ENCODE results near the gene ATP8A2. TPM values are rescaled to one million over a fixed set of nuclear protein-coding genes. Genes with fewer than 3 reads are reported as not detected.
A peak's percentile ranks its signal among the peaks of the same experiment; 100 is the strongest.
"Not testable (repeated sequence)": the region's sequence is repeated elsewhere in the genome, so short reads cannot be mapped to it uniquely, and the experiment has no call there.

Gene ATP8A2
- total and polyA plus RNA-seq, 2 donors = 1.1 to 1.5 TPM

DNA sequence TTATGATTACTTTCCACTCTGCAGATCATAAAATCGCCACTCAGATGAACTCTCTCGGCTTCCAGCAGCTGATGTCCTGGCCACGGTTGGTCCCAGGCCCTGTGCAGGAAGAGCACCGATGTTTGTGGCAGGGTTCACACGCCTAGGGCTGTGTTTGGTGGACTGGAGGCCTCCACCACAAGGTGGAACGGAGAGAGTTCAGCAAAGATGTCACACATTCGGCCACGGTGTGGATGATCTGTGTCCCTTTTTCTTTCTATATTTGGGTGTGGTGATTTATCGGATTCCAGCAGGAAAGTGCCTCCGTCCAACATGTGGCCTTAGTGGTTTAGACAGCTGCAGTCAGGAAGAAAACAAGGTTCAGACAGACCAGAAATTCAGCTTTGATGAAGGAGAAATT is 680.6 kb downstream of the ATP8A2 start:
- 67% methylated on average over 10 of the region's 10 CpGs for WGBS
- Histone ChIP-seq H3K27me3 (ENCODE audit: control insufficient read depth in 2 of 2, insufficient read depth in 1 of 2, low read length in 1 of 2) (peaks cover 39 to 63% of the 10 kb centered on the region in 2 donors), H3K27ac (ENCODE audit: low read depth in 1 of 2, low read length in 1 of 2) (no peak overlapping the region), H3K36me3 (ENCODE audit: control insufficient read depth in 2 of 2, insufficient read depth in 2 of 2, low read length in 1 of 2) (no peaks in the 10 kb centered on the region), H3K4me1 (ENCODE audit: control insufficient read depth in 2 of 2, insufficient read depth in 2 of 2, low read length in 2 of 2) (peaks cover 0 to 16% of the 10 kb centered on the region in 2 donors), H3K4me3 (ENCODE audit: low read length in 2 of 2) (no peak overlapping the region), H3K9me3 (ENCODE audit: control insufficient read depth in 2 of 2, insufficient read depth in 1 of 2, low read length in 1 of 2) (no peaks in the 10 kb centered on the region)
- no peak for DNase-seq (ENCODE audit: low read depth in 6 of 9, low spot score in 9 of 9)

DNA sequence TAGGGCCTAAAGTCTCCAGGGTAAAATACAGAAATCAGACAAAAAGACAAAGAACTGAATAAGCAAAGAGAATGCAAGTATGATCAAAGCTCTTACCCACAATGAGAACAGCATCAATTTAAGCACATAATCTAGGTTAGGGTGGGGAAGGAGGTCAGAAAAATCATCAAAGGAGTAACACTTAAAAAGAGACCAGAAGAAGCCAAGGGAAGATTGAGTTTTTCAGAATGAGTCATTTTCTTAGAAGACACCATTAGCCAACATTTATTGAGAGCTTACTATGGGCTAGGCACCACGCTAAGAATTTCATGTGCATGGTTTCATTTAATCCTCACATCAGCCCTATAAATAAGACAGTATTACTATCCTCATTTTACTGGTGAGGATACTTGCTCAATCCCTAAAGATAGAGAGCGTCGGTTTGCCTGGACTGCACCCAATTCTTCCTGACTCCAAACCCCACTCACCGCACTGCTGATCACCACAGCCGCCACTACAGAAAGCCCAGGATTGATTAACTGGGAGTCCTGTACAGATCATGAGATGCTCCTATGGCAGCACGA is 681.7 kb downstream of the ATP8A2 start:
- DNase-seq (ENCODE audit: low read depth in 6 of 9, low spot score in 9 of 9) = no peak
- no peak overlapping the region for H3K27ac ChIP-seq (ENCODE audit: low read depth in 1 of 2, low read length in 1 of 2)
- no peaks in the 10 kb centered on the region for H3K36me3 ChIP-seq (ENCODE audit: control insufficient read depth in 2 of 2, insufficient read depth in 2 of 2, low read length in 1 of 2)
- peaks cover 0 to 16% of the 10 kb centered on the region in 2 donors for H3K4me1 ChIP-seq (ENCODE audit: control insufficient read depth in 2 of 2, insufficient read depth in 2 of 2, low read length in 2 of 2)
- no peak overlapping the region for H3K4me3 ChIP-seq (ENCODE audit: low read length in 2 of 2)
- H3K27me3 ChIP-seq (ENCODE audit: control insufficient read depth in 2 of 2, insufficient read depth in 1 of 2, low read length in 1 of 2) = peaks cover 35 to 52% of the 10 kb centered on the region in 2 donors
- 85% methylated on average over 6 of the region's 6 CpGs for WGBS
- H3K9me3 ChIP-seq (ENCODE audit: control insufficient read depth in 2 of 2, insufficient read depth in 1 of 2, low read length in 1 of 2) = no peaks in the 10 kb centered on the region

DNA sequence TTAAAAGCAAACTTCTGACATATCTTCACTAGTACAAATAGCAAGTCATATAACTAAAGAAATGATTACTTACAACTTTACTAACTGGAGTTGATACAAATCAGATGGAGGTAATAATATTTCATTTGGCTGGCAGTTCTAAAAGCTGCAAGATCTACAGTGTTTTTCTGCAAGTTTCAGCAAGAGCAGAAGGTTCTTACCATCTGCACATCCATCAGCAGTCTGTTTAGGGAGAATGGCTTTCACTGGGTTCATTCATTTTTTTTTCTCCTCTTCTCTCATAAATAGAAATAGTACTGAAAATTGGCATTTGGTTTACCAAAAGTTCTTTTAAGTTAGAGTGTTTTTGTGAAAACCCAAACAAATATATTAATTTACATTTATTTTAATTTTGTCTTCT is 683.1 kb downstream of the ATP8A2 start:
- no peaks in the 10 kb centered on the region for H3K9me3 ChIP-seq (ENCODE audit: control insufficient read depth in 2 of 2, insufficient read depth in 1 of 2, low read length in 1 of 2)
- H3K4me1 ChIP-seq (ENCODE audit: control insufficient read depth in 2 of 2, insufficient read depth in 2 of 2, low read length in 2 of 2) = peaks cover 0 to 12% of the 10 kb centered on the region in 2 donors
- no peak overlapping the region for H3K27ac ChIP-seq (ENCODE audit: low read depth in 1 of 2, low read length in 1 of 2)
- no peak overlapping the region for H3K4me3 ChIP-seq (ENCODE audit: low read length in 2 of 2)
- H3K36me3 ChIP-seq (ENCODE audit: control insufficient read depth in 2 of 2, insufficient read depth in 2 of 2, low read length in 1 of 2) = no peaks in the 10 kb centered on the region
- DNase-seq (ENCODE audit: low read depth in 6 of 9, low spot score in 9 of 9) = no peak
- H3K27me3 ChIP-seq (ENCODE audit: control insufficient read depth in 2 of 2, insufficient read depth in 1 of 2, low read length in 1 of 2) = peaks cover 22 to 38% of the 10 kb centered on the region in 2 donors

DNA sequence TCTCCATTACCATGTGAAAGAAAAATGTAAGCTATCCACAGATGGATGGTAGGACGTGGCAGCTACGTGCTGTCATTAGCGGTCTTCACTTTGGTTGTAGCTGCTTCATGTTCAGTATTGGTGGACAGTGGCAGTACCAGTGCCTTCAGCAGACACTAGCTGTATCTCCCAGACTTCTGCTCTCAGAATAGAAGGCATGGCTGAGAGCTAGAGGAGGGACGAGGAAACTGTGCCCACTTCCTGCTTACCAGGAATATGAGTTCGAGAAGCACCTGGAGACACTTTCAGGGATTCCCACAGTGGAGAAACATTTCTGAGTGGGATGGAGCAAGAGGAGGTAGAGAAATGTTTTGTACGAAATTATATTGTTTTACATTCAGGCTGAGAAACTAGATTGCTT is 686.9 kb downstream of the ATP8A2 start:
- Histone ChIP-seq H3K4me1 (ENCODE audit: control insufficient read depth in 2 of 2, insufficient read depth in 2 of 2, low read length in 2 of 2) (peaks cover 0 to 3% of the 10 kb centered on the region in 2 donors), H3K27ac (ENCODE audit: low read depth in 1 of 2, low read length in 1 of 2) (no peak overlapping the region), H3K4me3 (ENCODE audit: low read length in 2 of 2) (no peak overlapping the region), H3K27me3 (ENCODE audit: control insufficient read depth in 2 of 2, insufficient read depth in 1 of 2, low read length in 1 of 2) (peaks cover 0 to 1% of the 10 kb centered on the region in 2 donors), H3K36me3 (ENCODE audit: control insufficient read depth in 2 of 2, insufficient read depth in 2 of 2, low read length in 1 of 2) (no peaks in the 10 kb centered on the region), H3K9me3 (ENCODE audit: control insufficient read depth in 2 of 2, insufficient read depth in 1 of 2, low read length in 1 of 2) (no peaks in the 10 kb centered on the region)
- 57% methylated on average over 6 of the region's 6 CpGs for WGBS
- no peak for DNase-seq (ENCODE audit: low read depth in 6 of 9, low spot score in 9 of 9)

DNA sequence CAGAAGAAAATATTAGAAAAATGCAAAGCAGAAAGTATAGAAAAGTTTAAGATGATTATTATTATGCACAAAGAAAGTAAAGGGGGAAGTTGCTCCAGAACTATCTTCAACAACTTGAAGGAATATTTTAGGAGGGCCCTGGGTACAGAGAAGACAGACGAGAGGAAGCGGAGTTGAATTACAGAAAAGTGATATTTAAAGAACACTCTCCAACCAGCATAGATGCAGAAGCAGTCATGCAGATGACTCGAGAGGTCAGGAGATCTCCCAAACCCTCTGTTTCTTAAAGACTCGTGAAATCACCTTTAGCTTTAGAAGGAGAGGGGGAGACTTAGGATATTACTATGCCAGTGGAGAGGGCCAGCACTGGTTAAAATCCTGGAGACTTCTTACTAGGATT is 688.6 kb downstream of the ATP8A2 start:
- H3K4me1 ChIP-seq (ENCODE audit: control insufficient read depth in 2 of 2, insufficient read depth in 2 of 2, low read length in 2 of 2) = peaks cover 0 to 3% of the 10 kb centered on the region in 2 donors
- no peaks in the 10 kb centered on the region for H3K36me3 ChIP-seq (ENCODE audit: control insufficient read depth in 2 of 2, insufficient read depth in 2 of 2, low read length in 1 of 2)
- H3K9me3 ChIP-seq (ENCODE audit: control insufficient read depth in 2 of 2, insufficient read depth in 1 of 2, low read length in 1 of 2) = no peaks in the 10 kb centered on the region
- no peak overlapping the region for H3K27ac ChIP-seq (ENCODE audit: low read depth in 1 of 2, low read length in 1 of 2)
- H3K4me3 ChIP-seq (ENCODE audit: low read length in 2 of 2) = no peak overlapping the region
- H3K27me3 ChIP-seq (ENCODE audit: control insufficient read depth in 2 of 2, insufficient read depth in 1 of 2, low read length in 1 of 2) = no peaks in the 10 kb centered on the region
- DNase-seq (ENCODE audit: low read depth in 6 of 9, low spot score in 9 of 9) = no peak
- WGBS = 83% methylated on average over 4 of the region's 4 CpGs

DNA sequence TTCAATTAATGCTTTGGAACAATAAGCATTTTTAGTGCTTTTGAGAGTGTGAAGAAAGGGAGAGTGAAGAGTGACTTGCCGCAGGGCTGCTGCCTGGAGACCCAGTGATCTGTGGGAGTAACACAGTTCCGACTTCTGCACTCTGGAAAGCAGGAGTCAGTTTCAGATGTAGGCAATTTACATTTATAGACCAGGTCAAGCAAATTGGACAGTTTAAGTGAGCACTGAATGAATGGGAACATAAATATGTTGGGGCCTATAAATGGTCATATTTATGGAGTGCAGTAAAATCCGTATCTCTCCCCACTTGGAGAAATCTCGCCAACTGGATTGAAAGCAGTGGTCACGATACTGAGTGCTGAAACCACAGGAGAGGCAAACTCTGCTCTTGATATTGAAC is 689.5 kb downstream of the ATP8A2 start:
- no peaks in the 10 kb centered on the region for H3K27me3 ChIP-seq (ENCODE audit: control insufficient read depth in 2 of 2, insufficient read depth in 1 of 2, low read length in 1 of 2)
- H3K9me3 ChIP-seq (ENCODE audit: control insufficient read depth in 2 of 2, insufficient read depth in 1 of 2, low read length in 1 of 2) = no peaks in the 10 kb centered on the region
- 86% methylated on average over 5 of the region's 5 CpGs for WGBS
- no peak overlapping the region for H3K27ac ChIP-seq (ENCODE audit: low read depth in 1 of 2, low read length in 1 of 2)
- H3K4me3 ChIP-seq (ENCODE audit: low read length in 2 of 2) = no peak overlapping the region
- H3K36me3 ChIP-seq (ENCODE audit: control insufficient read depth in 2 of 2, insufficient read depth in 2 of 2, low read length in 1 of 2) = no peaks in the 10 kb centered on the region
- peaks cover 0 to 3% of the 10 kb centered on the region in 2 donors for H3K4me1 ChIP-seq (ENCODE audit: control insufficient read depth in 2 of 2, insufficient read depth in 2 of 2, low read length in 2 of 2)
- no peak for DNase-seq (ENCODE audit: low read depth in 6 of 9, low spot score in 9 of 9)

DNA sequence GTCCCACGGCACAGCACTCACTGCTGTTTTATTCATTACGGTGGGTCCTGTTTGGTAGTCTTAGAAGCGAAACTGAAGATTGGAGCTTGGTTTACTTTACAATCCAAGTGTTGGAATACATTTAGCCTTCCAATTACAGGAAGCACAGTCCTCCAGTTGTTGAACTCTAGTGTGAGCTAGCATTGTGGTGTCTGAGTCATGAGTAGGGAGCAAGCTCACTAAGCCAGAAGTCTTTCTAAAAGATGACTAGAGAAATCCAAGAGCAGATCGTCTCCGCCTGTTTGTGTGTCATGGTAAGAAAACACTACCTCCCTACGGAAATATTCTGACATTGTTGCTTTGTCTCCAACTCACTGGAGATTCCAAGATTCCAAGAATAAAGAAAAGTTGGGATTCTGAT is 690.2 kb downstream of the ATP8A2 start:
- no peaks in the 10 kb centered on the region for H3K27me3 ChIP-seq (ENCODE audit: control insufficient read depth in 2 of 2, insufficient read depth in 1 of 2, low read length in 1 of 2)
- no peak overlapping the region for H3K27ac ChIP-seq (ENCODE audit: low read depth in 1 of 2, low read length in 1 of 2)
- no peaks in the 10 kb centered on the region for H3K9me3 ChIP-seq (ENCODE audit: control insufficient read depth in 2 of 2, insufficient read depth in 1 of 2, low read length in 1 of 2)
- no peak for DNase-seq (ENCODE audit: low read depth in 6 of 9, low spot score in 9 of 9)
- H3K4me3 ChIP-seq (ENCODE audit: low read length in 2 of 2) = no peak overlapping the region
- WGBS = 94% methylated on average over 6 of the region's 6 CpGs
- H3K4me1 ChIP-seq (ENCODE audit: control insufficient read depth in 2 of 2, insufficient read depth in 2 of 2, low read length in 2 of 2) = peaks cover 0 to 3% of the 10 kb centered on the region in 2 donors
- no peaks in the 10 kb centered on the region for H3K36me3 ChIP-seq (ENCODE audit: control insufficient read depth in 2 of 2, insufficient read depth in 2 of 2, low read length in 1 of 2)

DNA sequence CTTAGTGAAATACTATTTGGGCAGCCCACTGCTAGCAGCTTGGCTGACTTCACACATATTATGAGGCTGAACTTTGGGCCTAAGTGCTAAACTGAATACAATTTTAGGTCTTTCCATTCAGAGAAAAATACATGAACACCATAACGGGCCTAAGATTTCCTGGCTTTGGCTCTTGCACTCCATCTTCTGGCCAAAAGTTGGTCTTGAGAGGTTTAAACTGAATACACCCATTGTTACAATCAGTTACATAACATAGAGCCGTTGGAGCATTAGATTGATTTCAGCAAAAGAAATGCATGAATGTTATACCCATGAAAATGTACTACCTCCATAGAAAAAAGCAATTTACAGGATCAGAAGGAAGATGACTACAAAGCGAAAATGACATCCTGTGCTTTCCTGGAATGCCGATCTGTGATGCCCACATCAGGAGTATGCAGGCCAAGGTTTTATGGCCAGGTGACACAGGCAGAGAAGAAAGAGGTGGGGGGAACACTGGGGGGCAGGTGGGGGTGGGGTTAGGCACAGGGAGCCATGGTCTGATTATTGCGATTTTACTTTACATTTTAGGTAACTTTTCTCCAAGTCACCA is 691.2 kb downstream of the ATP8A2 start:
- WGBS = 61% methylated on average over 5 of the region's 5 CpGs
- DNase-seq (ENCODE audit: low read depth in 6 of 9, low spot score in 9 of 9) = peak in 6 of 9 donors; percentile 33 to 75 (median 56)
- Histone ChIP-seq H3K27ac (ENCODE audit: low read depth in 1 of 2, low read length in 1 of 2) (no peak overlapping the region), H3K4me3 (ENCODE audit: low read length in 2 of 2) (no peak overlapping the region), H3K36me3 (ENCODE audit: control insufficient read depth in 2 of 2, insufficient read depth in 2 of 2, low read length in 1 of 2) (no peaks in the 10 kb centered on the region), H3K9me3 (ENCODE audit: control insufficient read depth in 2 of 2, insufficient read depth in 1 of 2, low read length in 1 of 2) (no peaks in the 10 kb centered on the region), H3K4me1 (ENCODE audit: control insufficient read depth in 2 of 2, insufficient read depth in 2 of 2, low read length in 2 of 2) (peaks cover 0 to 3% of the 10 kb centered on the region in 2 donors), H3K27me3 (ENCODE audit: control insufficient read depth in 2 of 2, insufficient read depth in 1 of 2, low read length in 1 of 2) (no peaks in the 10 kb centered on the region)

DNA sequence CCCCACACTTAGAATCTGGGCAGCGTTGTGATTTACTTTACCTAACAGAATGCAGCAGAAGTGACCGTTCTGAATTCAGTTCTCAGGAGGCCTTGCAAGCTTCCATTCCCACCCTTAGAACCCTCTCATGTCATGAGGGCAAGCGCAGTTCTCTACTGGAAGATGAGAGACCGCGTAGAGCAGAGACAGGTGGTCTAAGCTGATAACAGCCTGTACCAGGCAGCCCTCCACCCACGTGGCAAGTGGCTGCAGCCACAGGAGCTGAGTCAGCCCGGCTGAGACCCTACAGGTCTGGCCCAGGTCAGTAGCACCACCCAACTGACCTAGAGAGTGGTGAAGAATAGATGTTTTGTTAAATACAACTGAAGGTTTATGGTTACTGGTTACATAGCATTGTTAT is 694.7 kb downstream of the ATP8A2 start:
- not testable (repeated sequence) for DNase-seq (ENCODE audit: low read depth in 6 of 9, low spot score in 9 of 9); H3K4me1 ChIP-seq (ENCODE audit: control insufficient read depth in 2 of 2, insufficient read depth in 2 of 2, low read length in 2 of 2); H3K27me3 ChIP-seq (ENCODE audit: control insufficient read depth in 2 of 2, insufficient read depth in 1 of 2, low read length in 1 of 2); H3K4me3 ChIP-seq (ENCODE audit: low read length in 2 of 2); H3K27ac ChIP-seq (ENCODE audit: low read depth in 1 of 2, low read length in 1 of 2); H3K9me3 ChIP-seq (ENCODE audit: control insufficient read depth in 2 of 2, insufficient read depth in 1 of 2, low read length in 1 of 2); H3K36me3 ChIP-seq (ENCODE audit: control insufficient read depth in 2 of 2, insufficient read depth in 2 of 2, low read length in 1 of 2)
- 73% methylated on average over 7 of the region's 7 CpGs for WGBS
